ENCODE results near the gene NPAT.

NPAT gene

GRCh38 chr11:108115500-108116140 is 106.8 kb downstream of the NPAT start:
- H3K27ac Mint-ChIP-seq, result no peak overlapping the region
- no peaks in the 10 kb centered on the region for H3K27me3 Mint-ChIP-seq (ENCODE audit: low read depth)
- no peak overlapping the region for H3K4me3 Mint-ChIP-seq
- no peaks in the 10 kb centered on the region for H3K9me3 Mint-ChIP-seq
- H3K4me1 Mint-ChIP-seq (ENCODE audit: low read depth), result peaks cover 4% of the 10 kb centered on the region
- H3K36me3 Mint-ChIP-seq (ENCODE audit: low read depth), result peaks cover 6% of the 10 kb centered on the region

- H3K4me1 Mint-ChIP-seq (ENCODE audit: low read depth), result peaks cover 4% of the 10 kb centered on the region
- peaks cover 6% of the 10 kb centered on the region for H3K36me3 Mint-ChIP-seq (ENCODE audit: low read depth)
- no peaks in the 10 kb centered on the region for H3K27me3 Mint-ChIP-seq (ENCODE audit: low read depth)
- no peak overlapping the region for H3K27ac Mint-ChIP-seq
- H3K9me3 Mint-ChIP-seq, result no peaks in the 10 kb centered on the region
- H3K4me3 Mint-ChIP-seq, result no peak overlapping the region
These were observed 110.4 kb downstream of the NPAT start for GRCh38 chr11:108112057-108112456.

GRCh38 chr11:108111126-108111525 is 111.3 kb downstream of the NPAT start:
- Mint-ChIP-seq H3K27ac (no peak overlapping the region), H3K4me3 (no peak overlapping the region), H3K27me3 (ENCODE audit: low read depth) (no peaks in the 10 kb centered on the region), H3K36me3 (ENCODE audit: low read depth) (peaks cover 6% of the 10 kb centered on the region), H3K9me3 (no peaks in the 10 kb centered on the region), H3K4me1 (ENCODE audit: low read depth) (peaks cover 4% of the 10 kb centered on the region)

Measured in T-helper 1 cell treated with Interleukin-12 subunit alpha and Interleukin-12 subunit beta and Interleukin-4 antibody, amounts not matched to agents 30 μg/mL and 1 μg/mL, for 36 hours (primary cell).